Measurements from ENCODE around the gene DNAH10.

The DNAH10 gene

GRCh38 chr12:123973552-123974341 lies 211.6 kb downstream of the DNAH10 start (continued):
- TF ChIP-seq ZNF324 (tag by site-specific recombination; IDR thresholded peaks at IDR 0.05) (no peak), YY2 (tag by site-specific recombination; IDR thresholded peaks at IDR 0.05) (peak; percentile 55; the same call in 1 of the 2 replicates), GLI4 (tag by site-specific recombination; IDR thresholded peaks at IDR 0.05) (no peak), ZBTB21 (tag by site-specific recombination; IDR thresholded peaks at IDR 0.05) (no peak), ZIC2 (tag by site-specific recombination; IDR thresholded peaks at IDR 0.05) (peak; percentile 25; the same call in 1 of the 2 replicates), ZNF2 (tag by site-specific recombination; IDR thresholded peaks at IDR 0.05) (no peak), ZNF335 (tag by site-specific recombination; conservative IDR thresholded peaks at IDR 0.05) (peak; percentile 85), IKZF3 (tag by site-specific recombination; IDR thresholded peaks at IDR 0.05) (0 out of 2 replicates have a peak, but pooled peaks have one; percentile 37), ZNF600 (tag by site-specific recombination; IDR thresholded peaks at IDR 0.05) (peak; percentile 77), ZNF585B (tag by site-specific recombination; IDR thresholded peaks at IDR 0.05) (no peak), ZNF184 (tag by site-specific recombination; IDR thresholded peaks at IDR 0.05) (no peak), MYNN (tag by site-specific recombination; IDR thresholded peaks at IDR 0.05; ENCODE audit: borderline replicate concordance) (no peak), ZFP41 (tag by site-specific recombination; IDR thresholded peaks at IDR 0.05; ENCODE audit: borderline replicate concordance) (no peak), ZSCAN16 (tag by site-specific recombination; IDR thresholded peaks at IDR 0.05) (no peak), ZBTB8A (tag by site-specific recombination; IDR thresholded peaks at IDR 0.05) (peak; percentile 61), ZNF792 (tag by site-specific recombination; IDR thresholded peaks at IDR 0.05) (no peak), ZBTB6 (tag by site-specific recombination; IDR thresholded peaks at IDR 0.05) (0 out of 2 replicates have a peak, but pooled peaks have one; percentile 11), ZBTB48 (tag by site-specific recombination; IDR thresholded peaks at IDR 0.05) (no peak), ZBTB17 (tag by site-specific recombination; IDR thresholded peaks at IDR 0.05) (peak; percentile 79), ZNF549 (tag by site-specific recombination; IDR thresholded peaks at IDR 0.05) (no peak), CTCF (tag by site-specific recombination; IDR thresholded peaks at IDR 0.05) (0 out of 2 replicates have a peak, but pooled peaks have one; percentile 9), ZNF624 (tag by site-specific recombination; IDR thresholded peaks at IDR 0.05) (no peak), REST (tag by site-specific recombination; IDR thresholded peaks at IDR 0.05) (peak; percentile 92), ZNF843 (tag by site-specific recombination; IDR thresholded peaks at IDR 0.05) (no peak), ZNF639 (tag by site-specific recombination; IDR thresholded peaks at IDR 0.05) (no peak), PBX3 (CRISPR knock-in tag; IDR thresholded peaks at IDR 0.05) (0 out of 2 replicates have a peak, but pooled peaks have one; percentile 47), GLIS1 (tag by site-specific recombination; IDR thresholded peaks at IDR 0.05) (peak; percentile 38), GFI1B (tag by site-specific recombination; IDR thresholded peaks at IDR 0.05) (no peak)
